Nephron progenitor cell (in vitro differentiated cells): Measurements from ENCODE around the gene ACAD8.

Source experiments
- DNase-seq: peaks from one replicate; pipeline ENCODE4 v3.0.0; 2021
- H3K27ac Mint-ChIP-seq: 2 replicates; pipeline ENCODE4 v1.8.0; 2021; ENCODE audit warnings: mild to moderate bottlenecking, moderate library complexity, mixed read lengths
- H3K27me3 Mint-ChIP-seq: 2 replicates; pipeline ENCODE4 v1.8.0; 2021; ENCODE audit warnings: mild to moderate bottlenecking, low read depth, mixed read lengths; ENCODE audit not compliant: poor library complexity
- H3K36me3 Mint-ChIP-seq: 2 replicates; pipeline ENCODE4 v1.8.0; 2021; ENCODE audit warnings: low read depth, mixed read lengths
- H3K4me1 Mint-ChIP-seq: 2 replicates; pipeline ENCODE4 v1.8.0; 2021; ENCODE audit warnings: mixed read lengths
- H3K4me3 Mint-ChIP-seq: 2 replicates; pipeline ENCODE4 v1.8.0; 2021; ENCODE audit warnings: mild to moderate bottlenecking, moderate library complexity, mixed read lengths
- H3K9me3 Mint-ChIP-seq: 2 replicates; pipeline ENCODE4 v1.8.0; 2021; ENCODE audit warnings: mild to moderate bottlenecking, moderate library complexity, mixed read lengths
- CTCF ChIP-seq: fragments of 200-600 bp; sonication (generic); IDR thresholded peaks from 2 replicates; pipeline ENCODE4 v1.5.0; 2021; ENCODE audit warnings: antibody characterized with exemption

ACAD8 gene

GRCh38 chr11:134266841-134267251 lies 13.5 kb downstream of the ACAD8 start:
- Mint-ChIP-seq H3K36me3 (no peaks in the 10 kb centered on the region), H3K9me3 (no peaks in the 10 kb centered on the region), H3K4me3 (no peak overlapping the region), H3K27ac (no peak overlapping the region), H3K4me1 (peaks cover 25% of the 10 kb centered on the region), H3K27me3 (peaks cover 7% of the 10 kb centered on the region)
- DNase-seq, result no peak
- no peak for TF ChIP-seq CTCF

- Mint-ChIP-seq H3K36me3 (no peaks in the 10 kb centered on the region), H3K27ac (no peak overlapping the region), H3K9me3 (no peaks in the 10 kb centered on the region), H3K4me3 (no peak overlapping the region), H3K27me3 (peaks cover 9% of the 10 kb centered on the region), H3K4me1 (peaks cover 29% of the 10 kb centered on the region)
- no peak for TF ChIP-seq CTCF
- DNase-seq, result no peak
These were observed 14.1 kb downstream of the ACAD8 start for GRCh38 chr11:134267461-134267860.

- no peak for TF ChIP-seq CTCF
- Mint-ChIP-seq H3K36me3 (no peaks in the 10 kb centered on the region), H3K9me3 (no peaks in the 10 kb centered on the region), H3K27ac (peak overlapping the region; percentile 16), H3K4me1 (peaks cover 34% of the 10 kb centered on the region), H3K4me3 (no peak overlapping the region), H3K27me3 (peaks cover 14% of the 10 kb centered on the region)
- no peak for DNase-seq
These were observed 14.6 kb downstream of the ACAD8 start for GRCh38 chr11:134267966-134268365.

- H3K36me3 Mint-ChIP-seq, result no peaks in the 10 kb centered on the region
- no peaks in the 10 kb centered on the region for H3K9me3 Mint-ChIP-seq
- H3K4me1 Mint-ChIP-seq, result peaks cover 53% of the 10 kb centered on the region
- peaks cover 37% of the 10 kb centered on the region for H3K27me3 Mint-ChIP-seq
- no peak overlapping the region for H3K27ac Mint-ChIP-seq
- no peak for TF ChIP-seq CTCF
- no peak overlapping the region for H3K4me3 Mint-ChIP-seq
- no peak for DNase-seq
These were observed 16.9 kb downstream of the ACAD8 start for GRCh38 chr11:134270250-134270714.

- TF ChIP-seq CTCF, result no peak
- no peak for DNase-seq
- Mint-ChIP-seq H3K4me3 (no peak overlapping the region), H3K9me3 (no peaks in the 10 kb centered on the region), H3K27ac (no peak overlapping the region), H3K27me3 (peaks cover 51% of the 10 kb centered on the region), H3K36me3 (no peaks in the 10 kb centered on the region), H3K4me1 (peaks cover 53% of the 10 kb centered on the region)
These were observed 18.6 kb downstream of the ACAD8 start for GRCh38 chr11:134271978-134272377.
